Left lung (tissue), 10 donors: ENCODE data around the gene ZC3HAV1L. TPM values are rescaled to one million over a fixed set of nuclear protein-coding genes. Genes with fewer than 3 reads are reported as not detected.

ENCODE experiments used
- ATAC-seq: fragments of 200-7000 bp; cut with Tn5 transposase; one replicate; pipeline ENCODE4 v1.9.1; 2020; ENCODE audit warnings: moderate library complexity
- DNase-seq, 4 donors: peaks; one replicate each; pipeline ENCODE4 v3.0.0-alpha.2; 2013 to 2020
- H3K27ac ChIP-seq, 2 donors: fragments of 200-600 bp; sonication (generic) in 1 of 2; one replicate each; pipeline versions ENCODE4 v1.5.0 to v1.8.0; 2020 to 2021
- H3K27me3 ChIP-seq, 2 donors: fragments of 200-600 bp; sonication (generic) in 1 of 2; one replicate each; pipeline versions ENCODE4 v1.5.0 to v1.8.0; 2020 to 2021
- H3K36me3 ChIP-seq, 2 donors: fragments of 200-600 bp; sonication (generic) in 1 of 2; one replicate each; pipeline versions ENCODE4 v1.5.0 to v1.8.0; 2020 to 2021
- H3K4me1 ChIP-seq, 2 donors: fragments of 200-600 bp; one replicate each; pipeline ENCODE4 v1.8.0; 2021
- H3K4me3 ChIP-seq, 2 donors: fragments of 200-600 bp; sonication (generic) in 1 of 2; one replicate each; pipeline versions ENCODE4 v1.5.0 to v1.8.0; 2020 to 2021; ENCODE audit warnings: mild to moderate bottlenecking in 1 of 2
- H3K9me3 ChIP-seq, 2 donors: fragments of 200-600 bp; sonication (generic) in 1 of 2; one replicate each; pipeline versions ENCODE4 v1.5.0 to v1.8.0; 2020 to 2021
- CTCF ChIP-seq, 2 donors: fragments of 200-600 bp; sonication (generic) in 1 of 2; IDR thresholded peaks; one replicate each; pipeline versions ENCODE4 v1.5.0 to v1.8.0; 2021; ENCODE audit warnings: antibody characterized with exemption in 2 of 2
- intact Hi-C, 2 donors: fragments of 100-400 bp; cut with DNase I; formaldehyde crosslinking; loops; one replicate each; pipeline versions ENCODE4 v1.11.2 to v1.14.2; 2022
- polyA plus RNA-seq, 6 donors: library from polyadenylated mRNA; unstranded; fragments of 120-200 nt; gene quantifications; one replicate each; pipeline ENCODE4 v1.2.1, GENCODE V29; 2013; ENCODE audit not compliant: insufficient read length in 6 of 6
- total RNA-seq, 2 donors: library from RNA; stranded (reverse); fragmentation: NEBNext Ultra II Directional; extraction: Animal tissue kit (Norgen Biotek cat#: 25700); gene quantifications; one replicate each; pipeline ENCODE4 v1.2.1, GENCODE V29; 2021
- donor health status: DM: no; HTN: yes; CAD: no.
- donor health status: DM: no; HTN: no; CAD: no.

ZC3HAV1L gene
- total and polyA plus RNA-seq, 8 donors = 8.4 to 27.9 (median 23.9) TPM

GRCh38 chr7:139047970-139048369 is 12.1 kb upstream of the ZC3HAV1L start:
- H3K9me3 ChIP-seq = no peaks in the 10 kb centered on the region
- intact Hi-C loops = no loop called here
- TF ChIP-seq CTCF (IDR thresholded peaks at IDR 0.05) = no peak
- H3K27me3 ChIP-seq = no peaks in the 10 kb centered on the region
- H3K4me1 ChIP-seq = peaks cover 0 to 19% of the 10 kb centered on the region in 2 donors
- DNase-seq = no peak
- H3K36me3 ChIP-seq = peaks cover 0 to 98% of the 10 kb centered on the region in 2 donors
- no peak for ATAC-seq
- H3K4me3 ChIP-seq = no peak overlapping the region
- H3K27ac ChIP-seq = no peak overlapping the region

GRCh38 chr7:139046143-139046542 is 10.3 kb upstream of the ZC3HAV1L start:
- intact Hi-C loops = no loop called here
- no peak for ATAC-seq
- peaks cover 0 to 84% of the 10 kb centered on the region in 2 donors for H3K36me3 ChIP-seq

GRCh38 chr7:139044813-139045794 is 9.3 kb upstream of the ZC3HAV1L start:
- peak; percentile 38 for ATAC-seq
- TF ChIP-seq CTCF (IDR thresholded peaks at IDR 0.05) = no peak
- DNase-seq = no peak
- H3K36me3 ChIP-seq = peaks cover 0 to 73% of the 10 kb centered on the region in 2 donors
- intact Hi-C loops = no loop called here
- H3K4me3 ChIP-seq = no peak overlapping the region
- peaks cover 0 to 19% of the 10 kb centered on the region in 2 donors for H3K4me1 ChIP-seq
- no peaks in the 10 kb centered on the region for H3K9me3 ChIP-seq
- H3K27ac ChIP-seq = peak overlapping the region in 1 of 2 donors; percentile 48
- H3K27me3 ChIP-seq = no peaks in the 10 kb centered on the region

More at GRCh38 chr7:139046143-139046542, 10.3 kb upstream of the ZC3HAV1L start:
- Histone ChIP-seq H3K27me3 (no peaks in the 10 kb centered on the region), H3K9me3 (no peaks in the 10 kb centered on the region), H3K27ac (no peak overlapping the region), H3K4me3 (no peak overlapping the region), H3K4me1 (peaks cover 0 to 19% of the 10 kb centered on the region in 2 donors)
- no peak for DNase-seq
- TF ChIP-seq CTCF (IDR thresholded peaks at IDR 0.05) = no peak

GRCh38 chr7:139043823-139044812 is 8.3 kb upstream of the ZC3HAV1L start:
- H3K36me3 ChIP-seq = peaks cover 0 to 63% of the 10 kb centered on the region in 2 donors
- no peak overlapping the region for H3K4me3 ChIP-seq
- intact Hi-C loops = no loop called here
- H3K4me1 ChIP-seq = peaks cover 0 to 19% of the 10 kb centered on the region in 2 donors
- no peaks in the 10 kb centered on the region for H3K27me3 ChIP-seq
- H3K27ac ChIP-seq = peak overlapping the region in 1 of 2 donors; percentile 48
- no peak for TF ChIP-seq CTCF (IDR thresholded peaks at IDR 0.05)
- DNase-seq (no peak), ATAC-seq (peak; percentile 25)
- no peaks in the 10 kb centered on the region for H3K9me3 ChIP-seq
